HG02678 (cell line): Measurements from ENCODE around the gene PTGER1.
A peak's percentile ranks its signal among the peaks of the same experiment; 100 is the strongest.

Source experiments
- ATAC-seq: cut with Tn5 transposase; IDR thresholded peaks from one replicate; pipeline ENCODE4 v1.9.1; 2021; ENCODE audit warnings: mild to moderate bottlenecking, moderate library complexity; ENCODE audit not compliant: unreplicated experiment

Gene PTGER1

DNA sequence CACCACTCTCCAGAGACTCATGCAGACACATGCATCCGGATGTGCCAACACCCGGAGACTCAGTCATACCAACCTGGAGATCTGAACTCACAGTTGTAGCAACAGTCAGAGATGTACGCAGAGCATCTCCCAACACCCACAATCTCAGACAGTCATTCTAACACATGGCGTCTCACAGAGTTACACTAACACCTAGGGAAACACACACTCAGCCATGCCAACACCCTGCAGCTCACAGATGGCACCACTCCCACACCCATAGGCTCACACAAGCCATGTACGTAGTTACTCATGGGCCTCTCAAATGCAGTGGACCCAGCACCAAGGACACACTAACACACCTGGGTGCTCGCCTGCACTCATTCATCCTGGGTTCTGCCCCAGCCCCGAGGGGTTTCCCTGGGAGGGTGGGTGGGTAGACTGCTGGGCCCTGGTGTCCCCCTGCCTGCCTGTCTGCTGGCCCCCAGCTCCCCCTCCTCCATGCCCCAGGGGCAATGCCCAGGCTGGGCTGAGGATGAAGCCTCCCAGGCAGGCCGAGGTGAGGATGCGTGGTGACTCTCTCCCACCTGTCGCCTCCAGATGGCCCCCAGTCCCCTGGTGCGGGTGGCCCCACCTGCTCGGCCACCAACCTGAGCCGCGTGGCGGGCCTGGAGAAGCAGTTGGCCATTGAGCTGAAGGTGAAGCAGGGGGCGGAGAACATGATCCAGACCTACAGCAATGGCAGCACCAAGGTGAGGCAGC lies 32.1 kb downstream of the PTGER1 start:
- ATAC-seq, result no peak

- no peak for ATAC-seq
Observed at GRCh38 chr19:14441041-14441938, 33.9 kb downstream of the PTGER1 start.

DNA sequence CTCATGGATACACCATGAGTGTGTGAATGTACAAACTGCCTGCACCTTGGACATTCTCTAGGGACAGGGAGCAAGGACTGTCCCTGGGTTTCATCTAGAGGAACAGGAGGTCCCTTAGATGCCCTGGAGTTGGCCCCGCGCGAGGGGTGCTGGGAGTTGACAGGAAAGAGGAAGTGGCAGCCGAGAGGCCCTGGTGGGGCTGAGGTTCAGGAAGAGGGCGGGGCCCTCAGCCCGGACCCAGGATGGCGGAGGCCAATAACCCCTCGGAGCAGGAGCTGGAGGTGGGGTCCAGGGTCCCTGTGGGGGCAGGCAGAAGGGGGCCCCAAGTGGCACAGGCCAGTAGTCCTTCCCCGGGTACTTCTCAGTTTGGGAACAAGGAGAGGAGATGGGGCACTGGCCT lies 35.1 kb downstream of the PTGER1 start:
- peak; percentile 90 for ATAC-seq

DNA sequence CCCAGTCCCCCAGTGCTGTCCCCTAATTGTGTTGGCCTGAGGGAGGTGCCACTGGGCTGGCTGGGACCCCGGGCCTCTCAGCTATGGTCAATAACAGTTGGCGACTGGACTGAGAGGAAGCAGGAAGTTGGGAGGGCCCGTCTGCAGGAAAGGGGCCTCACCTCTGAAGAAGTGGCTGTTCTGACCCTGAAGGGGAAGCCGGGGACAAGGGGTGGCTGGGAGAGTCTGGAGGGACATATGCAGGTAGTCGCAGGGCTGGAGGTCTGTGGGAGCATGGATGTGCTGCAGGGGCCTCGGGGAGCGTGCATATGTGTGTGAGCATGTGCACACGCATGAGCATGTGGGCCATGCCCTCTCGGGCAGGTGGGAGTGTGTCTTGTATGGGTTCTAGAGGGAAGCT lies 36.1 kb downstream of the PTGER1 start:
- ATAC-seq, result no peak

- no peak for ATAC-seq
Observed at GRCh38 chr19:14437578-14438140, 37.5 kb downstream of the PTGER1 start.

- ATAC-seq, result no peak
Observed at GRCh38 chr19:14435320-14436050, 39.7 kb downstream of the PTGER1 start.

- ATAC-seq, result no peak
Observed at GRCh38 chr19:14434543-14435319, 40.4 kb downstream of the PTGER1 start.

DNA sequence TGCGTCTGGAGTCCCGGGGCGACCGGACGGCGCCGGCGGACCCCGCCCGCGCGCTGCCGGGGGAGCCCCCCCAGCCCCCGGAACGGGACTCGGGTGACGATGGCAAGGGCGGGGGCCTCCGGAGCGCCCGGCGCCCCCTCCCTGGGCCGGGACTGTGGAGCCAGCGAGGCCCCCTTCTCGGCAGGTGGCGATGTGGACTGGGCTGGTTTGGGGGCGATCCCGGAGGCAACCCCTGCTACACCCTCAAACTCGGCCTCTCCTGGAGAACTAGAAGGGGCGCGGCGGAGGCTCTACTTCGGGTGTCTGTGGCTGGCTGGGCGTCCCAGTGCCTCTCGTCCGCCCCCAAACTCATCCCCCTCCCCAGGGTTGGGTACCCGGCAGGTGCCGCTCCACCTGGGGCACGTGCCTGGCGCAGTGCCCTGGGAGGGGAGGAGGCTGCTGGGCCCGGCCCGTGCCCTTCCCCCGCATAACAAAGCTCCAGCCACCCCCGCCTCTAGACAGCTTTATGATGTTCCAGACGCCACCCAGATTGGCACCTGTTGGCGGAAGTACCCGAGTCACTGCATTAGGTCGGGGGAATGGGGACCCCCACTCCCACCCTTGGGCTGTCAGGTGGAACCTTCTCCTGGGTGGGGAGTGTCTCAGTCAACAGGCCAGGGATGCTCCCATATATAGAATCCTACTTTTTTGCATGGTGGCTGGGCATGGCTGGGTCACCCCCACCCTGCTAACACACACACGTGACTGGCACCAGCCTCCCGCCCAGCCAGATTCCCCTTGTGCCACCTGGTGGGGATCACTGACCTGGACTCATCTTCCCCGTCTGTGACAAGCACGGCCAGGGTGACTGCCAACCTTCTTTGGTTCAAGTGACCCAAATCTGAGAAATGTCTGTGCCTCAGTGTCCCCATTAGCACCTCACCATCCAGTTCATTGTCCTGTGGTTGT lies 41.3 kb downstream of the PTGER1 start:
- ATAC-seq, result peak; percentile 32

DNA sequence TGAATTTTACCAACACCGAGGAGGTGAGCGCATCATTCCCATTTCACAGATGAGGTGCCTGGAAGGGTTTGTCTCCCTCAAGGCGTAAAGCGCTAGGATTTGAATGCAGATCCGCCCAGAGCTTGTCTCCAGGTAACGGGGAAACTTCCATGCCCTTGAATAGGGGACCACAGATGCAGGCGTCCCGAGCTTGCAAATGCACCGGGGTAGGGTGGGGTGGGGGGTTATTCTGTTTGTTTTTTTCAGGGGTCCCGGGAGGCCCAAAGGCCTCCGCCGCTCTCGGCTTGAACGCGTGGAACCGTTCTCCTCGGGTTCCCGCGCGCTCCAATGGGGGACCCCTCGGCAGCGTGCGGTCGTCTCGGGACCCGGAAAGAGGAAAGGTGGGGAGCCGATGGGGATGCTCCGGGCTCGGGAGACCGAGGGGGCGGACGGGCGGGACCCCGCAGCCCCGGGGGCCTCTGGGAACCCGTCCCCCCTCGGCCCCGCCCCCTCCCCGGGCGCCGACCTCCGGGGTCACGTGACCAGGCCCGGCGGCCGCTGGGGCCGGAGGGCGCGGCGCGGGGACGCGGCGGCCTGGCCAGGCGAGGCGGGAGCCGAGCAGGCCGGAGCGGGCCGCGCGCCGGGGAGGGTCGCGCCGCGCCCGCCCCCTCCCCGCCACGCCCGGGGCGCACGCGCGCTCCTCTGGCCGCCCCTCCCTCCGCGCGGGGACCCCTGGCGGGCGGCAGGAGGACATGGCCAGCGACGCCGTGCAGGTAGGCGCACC lies 42.2 kb downstream of the PTGER1 start, which contains the start of gene PKN1:
PKN1 (plus strand) TSS at position 516 of the 763 bp plus-strand sequence; CDS start at position 732, 216 bp downstream.
- peak; percentile 42 for ATAC-seq

GRCh38 chr19:14430712-14431111 lies 44.4 kb downstream of the PTGER1 start:
- ATAC-seq, result no peak

DNA sequence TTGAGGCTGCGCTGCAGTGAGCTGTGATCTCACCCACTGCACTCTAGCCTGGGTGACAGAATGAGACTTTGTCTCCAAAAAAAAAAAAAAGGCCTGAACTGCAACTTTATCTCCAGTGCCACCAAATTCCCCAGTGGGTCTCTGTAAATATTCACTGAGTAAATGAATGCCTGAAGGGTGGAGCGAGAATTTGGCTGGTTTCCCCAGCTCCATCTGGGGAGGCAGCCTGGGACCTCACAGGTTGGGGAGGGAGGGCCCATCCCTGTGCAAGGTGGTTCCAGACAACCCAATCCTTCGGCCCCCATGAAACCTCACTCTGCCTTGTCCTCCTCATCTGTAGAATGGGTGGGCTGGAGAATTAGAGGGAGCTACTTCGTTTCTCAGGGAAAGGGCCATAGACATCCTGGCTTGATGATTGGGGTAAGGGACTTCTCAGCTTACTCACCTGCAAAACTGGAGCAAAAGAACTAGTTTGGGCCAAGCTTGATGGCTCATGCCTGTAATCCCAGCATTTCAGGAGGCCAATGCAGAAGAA lies 46.2 kb downstream of the PTGER1 start:
- ATAC-seq, result no peak

GRCh38 chr19:14427461-14427860 lies 47.7 kb downstream of the PTGER1 start:
- no peak for ATAC-seq

DNA sequence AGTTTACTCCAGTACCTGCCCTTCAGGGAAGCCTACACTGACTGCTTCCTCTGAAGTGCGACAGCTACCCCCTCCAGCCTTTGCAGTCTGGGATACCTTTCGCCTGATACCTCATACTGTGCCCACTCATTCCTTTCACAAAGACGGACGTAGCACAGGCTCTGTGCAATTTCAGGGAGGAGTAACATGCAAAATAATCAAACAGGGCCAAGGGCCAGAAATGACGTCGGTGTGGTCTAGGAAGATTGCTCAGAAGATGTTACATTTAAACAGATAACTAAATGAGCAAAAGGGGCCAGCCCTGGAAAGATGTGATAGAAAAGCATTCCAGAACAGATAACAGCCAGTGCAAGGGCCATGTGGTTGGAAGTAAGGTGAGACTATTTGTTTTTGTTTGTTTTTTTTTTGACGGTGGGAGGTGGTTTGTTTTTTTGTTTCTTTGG lies 49.4 kb downstream of the PTGER1 start:
- ATAC-seq, result no peak
